Measurements from ENCODE around the gene TAGLN.

TAGLN gene

GRCh38 chr11:117217141-117218084 is 18.2 kb downstream of the TAGLN start:
- no peak for DNase-seq

GRCh38 chr11:117218133-117218915 is 19.2 kb downstream of the TAGLN start:
- DNase-seq, result no peak

GRCh38 chr11:117219001-117219400 is 19.8 kb downstream of the TAGLN start:
- no peak for DNase-seq

- DNase-seq, result no peak
These were observed 20.3 kb downstream of the TAGLN start for GRCh38 chr11:117219455-117219854.

- DNase-seq, result no peak
These were observed 20.8 kb downstream of the TAGLN start for GRCh38 chr11:117219995-117220394.

GRCh38 chr11:117220568-117220967 is 21.4 kb downstream of the TAGLN start:
- DNase-seq, result no peak

GRCh38 chr11:117220999-117221774 is 22.0 kb downstream of the TAGLN start:
- no peak for DNase-seq

GRCh38 chr11:117221775-117222517 is 22.8 kb downstream of the TAGLN start:
- no peak for DNase-seq

GRCh38 chr11:117222991-117223740 is 24.0 kb downstream of the TAGLN start:
- DNase-seq, result no peak

- DNase-seq, result no peak
These were observed 24.8 kb downstream of the TAGLN start for GRCh38 chr11:117223741-117224689.

- DNase-seq, result no peak
These were observed 26.5 kb downstream of the TAGLN start for GRCh38 chr11:117225553-117226170.

- peak; percentile 67 to 81 for DNase-seq
These were observed 27.5 kb downstream of the TAGLN start for GRCh38 chr11:117226388-117227385.

GRCh38 chr11:117228091-117228490 is 28.9 kb downstream of the TAGLN start:
- DNase-seq, result no peak

- no peak for DNase-seq
These were observed 30.2 kb downstream of the TAGLN start for GRCh38 chr11:117229411-117229810.

- no peak for DNase-seq
These were observed 30.7 kb downstream of the TAGLN start for GRCh38 chr11:117229931-117230285.

- DNase-seq, result peak; percentile 18 to 68
These were observed 31.3 kb downstream of the TAGLN start for GRCh38 chr11:117230286-117230961.

GRCh38 chr11:117230999-117231841 is 32.0 kb downstream of the TAGLN start:
- no peak for DNase-seq
